ENCODE results near the gene POGLUT3. TPM values are rescaled to one million over a fixed set of nuclear protein-coding genes. Genes with fewer than 3 reads are reported as not detected.
A peak's percentile ranks its signal among the peaks of the same experiment; 100 is the strongest.

POGLUT3 gene
- total and polyA plus RNA-seq, 9 of the 15 experiments (the other 6 are each of a cell fraction or from before 2014, with no cell fraction given), result 4.6 to 29.7 (median 17.8) TPM

GRCh38 chr11:108508653-108509593 lies 10.7 kb upstream of the POGLUT3 start (continued):
- TF ChIP-seq ZNF277 (CRISPR knock-in tag; IDR thresholded peaks at IDR 0.05; ENCODE audit: borderline replicate concordance), result no peak
- TF ChIP-seq GABPA (tag; conservative IDR thresholded peaks at IDR 0.05; ENCODE audit: low read depth), result no peak
- TF ChIP-seq ZNF445 (CRISPR knock-in tag; IDR thresholded peaks at IDR 0.05; ENCODE audit: low read depth), result no peak
- no peak for TF ChIP-seq STAG1 (CRISPR knock-in tag; IDR thresholded peaks at IDR 0.05; ENCODE audit: borderline replicate concordance)
- TF ChIP-seq ELK1 (CRISPR knock-in tag; IDR thresholded peaks at IDR 0.05), result no peak
- no peak for TF ChIP-seq RNF219 (CRISPR knock-in tag; IDR thresholded peaks at IDR 0.05)
- TF ChIP-seq ARID2 (IDR thresholded peaks at IDR 0.05), result no peak
- peak; percentile 51; the same call in 1 of the 2 replicates for TF ChIP-seq MAX (CRISPR knock-in tag; IDR thresholded peaks at IDR 0.05)
- TF ChIP-seq ZNF316 (IDR thresholded peaks at IDR 0.05), result no peak
- TF ChIP-seq L3MBTL2 (IDR thresholded peaks at IDR 0.05), result peak; percentile 22; the same call in 1 of the 2 replicates
- TF ChIP-seq NFYB (IDR thresholded peaks at IDR 0.05; ENCODE audit: extremely low read depth, insufficient read length), result no peak
- TF ChIP-seq ZBTB11 (CRISPR knock-in tag; IDR thresholded peaks at IDR 0.05), result no peak
- TF ChIP-seq PHF21A (IDR thresholded peaks at IDR 0.05; ENCODE audit: borderline replicate concordance, low read depth), result no peak
- no peak for TF ChIP-seq ZFPM2 (CRISPR knock-in tag; IDR thresholded peaks at IDR 0.05)
- TF ChIP-seq IRF9 (tag; IDR thresholded peaks at IDR 0.05), result no peak
- no peak for TF ChIP-seq NCOA4 (IDR thresholded peaks at IDR 0.05; ENCODE audit: partially characterized antibody)
- TF ChIP-seq SMARCC2 (IDR thresholded peaks at IDR 0.05; ENCODE audit: low read depth), result no peak

Data from K562 (cell line).